OCI-LY3 (cell line): Measurements from ENCODE around the gene PLCB4.

Source experiments
- H2AFZ ChIP-seq: fragments of 200-600, 300-600 bp; shearing (Covaris generic); 2 replicates; pipeline ENCODE4 v1.6.0; 2014; ENCODE audit warnings: antibody characterized with exemption, low read depth, low read length
- H3K27ac ChIP-seq: fragments of 200-600, 300-600 bp; sonication (generic); 2 replicates; pipeline ENCODE4 v1.5.1; 2014; ENCODE audit warnings: mild to moderate bottlenecking, low read length, moderate library complexity, mixed read lengths
- H3K27me3 ChIP-seq: fragments of 200-600, 300-600 bp; sonication (generic); 2 replicates; pipeline ENCODE4 v1.6.1; 2014; ENCODE audit warnings: low read depth, low read length, mixed read lengths
- H3K36me3 ChIP-seq: fragments of 200-600, 300-600 bp; sonication (generic); replicated peaks from 2 replicates; pipeline ENCODE3; 2014; ENCODE audit warnings: low read depth, low read length, mixed read lengths
- H3K4me1 ChIP-seq: fragments of 300-600, 200-600 bp; sonication (generic); 2 replicates; pipeline ENCODE4 v1.6.1; 2014; ENCODE audit warnings: low read length, mixed read lengths
- H3K4me2 ChIP-seq: fragments of 200-600, 300-600 bp; sonication (generic); 2 replicates; pipeline ENCODE4 v1.6.1; 2014; ENCODE audit warnings: low read length, mixed read lengths
- H3K4me3 ChIP-seq: fragments of 300-600, 200-600 bp; sonication (generic); 2 replicates; pipeline ENCODE4 v1.5.1; 2014; ENCODE audit warnings: antibody characterized with exemption, mild to moderate bottlenecking, low read length, moderate library complexity
- H3K79me2 ChIP-seq: fragments of 300-600, 200-600 bp; shearing (Covaris generic); 2 replicates; pipeline ENCODE4 v1.6.1; 2014; ENCODE audit warnings: mild to moderate bottlenecking, low read length, mixed read lengths
- H3K9ac ChIP-seq: fragments of 300-600, 200-600 bp; shearing (Covaris generic); 2 replicates; pipeline ENCODE4 v1.6.0; 2014; ENCODE audit warnings: mild to moderate bottlenecking, low read length, moderate library complexity
- H3K9me3 ChIP-seq: fragments of 200-600, 300-600 bp; shearing (Covaris generic); 2 replicates; pipeline ENCODE4 v1.6.1; 2014; ENCODE audit warnings: low read length, mixed read lengths; ENCODE audit not compliant: insufficient read depth
- H4K20me1 ChIP-seq: fragments of 200-600, 300-600 bp; sonication (generic); 2 replicates; pipeline ENCODE4 v1.6.1; 2016; ENCODE audit warnings: low read length, mixed read lengths; ENCODE audit not compliant: insufficient read depth
- EZH2phosphoT487 ChIP-seq: fragments of 200-600 bp; shearing (Covaris generic); IDR thresholded peaks from 2 replicates; pipeline ENCODE4 v1.6.1; 2018; ENCODE audit warnings: antibody characterized with exemption, mixed run types, low read depth
- TF ChIP-seq, protein P1 (sequence below): fragments of 200-600, 300-600 bp; sonication (generic); IDR thresholded peaks from 2 replicates; pipeline ENCODE4 v1.5.1; 2014; ENCODE audit warnings: antibody characterized with exemption, low read length, low read depth

Gene PLCB4

GRCh38 chr20:9339708-9340107, 270.8 kb downstream of the PLCB4 start:
- TF ChIP-seq, protein P1, sequence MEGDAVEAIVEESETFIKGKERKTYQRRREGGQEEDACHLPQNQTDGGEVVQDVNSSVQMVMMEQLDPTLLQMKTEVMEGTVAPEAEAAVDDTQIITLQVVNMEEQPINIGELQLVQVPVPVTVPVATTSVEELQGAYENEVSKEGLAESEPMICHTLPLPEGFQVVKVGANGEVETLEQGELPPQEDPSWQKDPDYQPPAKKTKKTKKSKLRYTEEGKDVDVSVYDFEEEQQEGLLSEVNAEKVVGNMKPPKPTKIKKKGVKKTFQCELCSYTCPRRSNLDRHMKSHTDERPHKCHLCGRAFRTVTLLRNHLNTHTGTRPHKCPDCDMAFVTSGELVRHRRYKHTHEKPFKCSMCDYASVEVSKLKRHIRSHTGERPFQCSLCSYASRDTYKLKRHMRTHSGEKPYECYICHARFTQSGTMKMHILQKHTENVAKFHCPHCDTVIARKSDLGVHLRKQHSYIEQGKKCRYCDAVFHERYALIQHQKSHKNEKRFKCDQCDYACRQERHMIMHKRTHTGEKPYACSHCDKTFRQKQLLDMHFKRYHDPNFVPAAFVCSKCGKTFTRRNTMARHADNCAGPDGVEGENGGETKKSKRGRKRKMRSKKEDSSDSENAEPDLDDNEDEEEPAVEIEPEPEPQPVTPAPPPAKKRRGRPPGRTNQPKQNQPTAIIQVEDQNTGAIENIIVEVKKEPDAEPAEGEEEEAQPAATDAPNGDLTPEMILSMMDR, result no peak
- TF ChIP-seq EZH2phosphoT487, result no peak
- Histone ChIP-seq H3K79me2 (no peaks in the 10 kb centered on the region), H3K4me2 (no peak overlapping the region), H3K27ac (no peak overlapping the region), H3K9me3 (no peaks in the 10 kb centered on the region; the same call in 1 of the 2 replicates), H3K9ac (no peak overlapping the region), H3K27me3 (peaks cover 3% of the 10 kb centered on the region; the same call in 1 of the 2 replicates), H4K20me1 (no peaks in the 10 kb centered on the region), H3K4me1 (no peaks in the 10 kb centered on the region), H3K4me3 (no peak overlapping the region), H3K36me3 (no peaks in the 10 kb centered on the region), H2AFZ (no peak overlapping the region)

GRCh38 chr20:9342651-9343050, 273.8 kb downstream of the PLCB4 start:
- H3K4me3 ChIP-seq, result no peak overlapping the region
- no peak overlapping the region for H3K9ac ChIP-seq
- no peaks in the 10 kb centered on the region for H3K4me1 ChIP-seq
- no peaks in the 10 kb centered on the region for H3K79me2 ChIP-seq
- no peaks in the 10 kb centered on the region for H3K9me3 ChIP-seq
- no peaks in the 10 kb centered on the region for H4K20me1 ChIP-seq
- H2AFZ ChIP-seq, result no peak overlapping the region
- no peak overlapping the region for H3K27ac ChIP-seq
- no peak overlapping the region for H3K4me2 ChIP-seq
- TF ChIP-seq, protein P1, result no peak
- no peak for TF ChIP-seq EZH2phosphoT487
- H3K36me3 ChIP-seq, result no peaks in the 10 kb centered on the region
- H3K27me3 ChIP-seq, result peaks cover 5% of the 10 kb centered on the region; the same call in 1 of the 2 replicates

GRCh38 chr20:9344083-9344920, 275.4 kb downstream of the PLCB4 start:
- Histone ChIP-seq H3K4me3 (no peak overlapping the region), H3K27ac (no peak overlapping the region), H3K27me3 (peaks cover 8% of the 10 kb centered on the region; the same call in 1 of the 2 replicates), H3K4me1 (no peaks in the 10 kb centered on the region), H4K20me1 (no peaks in the 10 kb centered on the region), H3K36me3 (no peaks in the 10 kb centered on the region), H3K4me2 (no peak overlapping the region), H3K9ac (no peak overlapping the region), H3K79me2 (no peaks in the 10 kb centered on the region), H2AFZ (no peak overlapping the region), H3K9me3 (no peaks in the 10 kb centered on the region)
- TF ChIP-seq, protein P1, result no peak
- no peak for TF ChIP-seq EZH2phosphoT487

DNA sequence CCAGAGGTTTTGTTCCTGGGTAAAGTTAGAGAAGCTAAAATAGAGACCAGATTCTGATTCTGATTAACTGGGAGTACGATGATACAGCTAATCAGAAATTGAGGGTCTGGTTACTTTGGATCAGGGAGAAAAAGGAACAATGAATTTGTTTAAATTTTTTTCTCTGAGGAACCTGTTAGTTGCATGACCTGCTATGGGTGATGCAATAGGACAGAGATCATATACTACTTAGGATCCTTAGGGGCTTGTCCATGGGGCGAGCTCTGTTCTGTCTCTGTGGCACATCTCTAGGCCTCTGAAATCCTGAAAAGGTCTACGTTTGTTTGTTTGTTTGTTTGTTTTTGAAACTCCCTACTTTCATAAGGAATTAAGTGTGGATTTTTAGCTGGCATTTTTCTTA, 279.4 kb downstream of the PLCB4 start:
- no peak overlapping the region for H3K4me3 ChIP-seq
- no peaks in the 10 kb centered on the region for H3K79me2 ChIP-seq
- H3K9ac ChIP-seq, result no peak overlapping the region
- no peak for TF ChIP-seq EZH2phosphoT487
- TF ChIP-seq, protein P1, result no peak
- H3K4me2 ChIP-seq, result no peak overlapping the region
- no peaks in the 10 kb centered on the region for H3K9me3 ChIP-seq
- H3K4me1 ChIP-seq, result no peaks in the 10 kb centered on the region
- H2AFZ ChIP-seq, result no peak overlapping the region
- no peaks in the 10 kb centered on the region for H4K20me1 ChIP-seq
- H3K27ac ChIP-seq, result no peak overlapping the region
- peaks cover 8% of the 10 kb centered on the region; the same call in 1 of the 2 replicates for H3K27me3 ChIP-seq
- no peaks in the 10 kb centered on the region for H3K36me3 ChIP-seq
